ENCODE measurements around the gene ZP1.
"Not testable (repeated sequence)": the region's sequence is repeated elsewhere in the genome, so short reads cannot be mapped to it uniquely, and the experiment has no call there.

ZP1 gene

GRCh38 chr11:60878245-60879101 is 11.1 kb downstream of the ZP1 start:
- DNase-seq = no peak

- DNase-seq = no peak
These were observed 11.8 kb downstream of the ZP1 start for GRCh38 chr11:60879104-60879503.

- no peak for DNase-seq
These were observed 12.7 kb downstream of the ZP1 start for GRCh38 chr11:60879971-60880588.

DNA sequence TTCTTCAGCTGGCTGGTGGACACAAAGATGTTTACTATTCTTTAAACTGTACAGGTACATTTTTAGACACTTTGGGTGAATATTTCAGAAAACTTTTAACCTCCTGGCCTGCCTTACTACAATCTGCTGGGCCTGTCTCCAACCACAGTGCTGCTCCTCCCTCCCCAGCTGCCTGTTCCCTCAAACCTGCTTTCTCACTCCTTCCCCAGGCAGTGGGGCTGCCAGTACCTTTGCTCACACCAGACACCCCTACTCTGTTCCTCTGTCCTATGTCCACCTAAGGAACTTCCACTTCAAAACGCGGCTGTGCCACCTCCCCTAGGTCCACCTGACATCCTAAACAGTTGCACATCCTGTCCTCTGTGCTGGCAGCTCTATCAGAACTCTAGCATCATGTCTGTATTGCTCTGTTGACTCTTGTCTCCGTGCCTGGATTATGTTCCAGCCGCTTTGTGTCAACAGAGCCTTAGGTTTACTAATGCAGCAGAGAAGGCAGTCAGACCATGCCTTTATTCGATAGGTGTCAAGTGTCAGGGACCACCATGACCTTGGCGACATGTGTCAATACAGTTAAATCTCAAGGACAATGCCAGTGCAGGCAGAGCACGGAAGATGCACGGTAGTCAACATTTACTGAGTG is 13.4 kb downstream of the ZP1 start:
- no peak for DNase-seq

- DNase-seq = peak; percentile 38
These were observed 20.2 kb downstream of the ZP1 start for GRCh38 chr11:60887556-60887955.

GRCh38 chr11:60889869-60890311 is 22.5 kb downstream of the ZP1 start:
- DNase-seq = no peak

GRCh38 chr11:60890696-60891095 is 23.4 kb downstream of the ZP1 start:
- DNase-seq = no peak

GRCh38 chr11:60891103-60891741 is 23.9 kb downstream of the ZP1 start:
- no peak for DNase-seq

GRCh38 chr11:60895687-60896086 is 28.3 kb downstream of the ZP1 start:
- no peak for DNase-seq

DNA sequence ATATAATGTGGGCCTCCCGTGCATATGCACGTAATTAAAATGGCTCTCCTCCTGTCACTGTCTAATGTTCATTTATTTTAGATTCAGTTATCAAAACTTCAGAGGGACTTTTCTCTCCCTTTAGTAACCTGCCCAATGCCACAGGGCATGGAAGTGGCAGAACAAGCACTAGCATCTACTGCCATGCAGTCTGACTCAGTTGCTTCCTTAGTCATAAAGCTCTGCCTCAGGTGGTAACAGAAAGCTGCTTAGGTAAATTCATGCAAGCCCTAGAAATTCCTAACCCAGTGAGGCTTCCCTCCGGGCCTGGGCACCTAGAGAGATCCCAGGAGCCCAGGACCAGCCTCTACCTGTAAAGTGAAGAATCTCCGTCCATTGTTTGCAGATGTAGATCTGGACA is 30.2 kb downstream of the ZP1 start:
- no peak for DNase-seq

DNA sequence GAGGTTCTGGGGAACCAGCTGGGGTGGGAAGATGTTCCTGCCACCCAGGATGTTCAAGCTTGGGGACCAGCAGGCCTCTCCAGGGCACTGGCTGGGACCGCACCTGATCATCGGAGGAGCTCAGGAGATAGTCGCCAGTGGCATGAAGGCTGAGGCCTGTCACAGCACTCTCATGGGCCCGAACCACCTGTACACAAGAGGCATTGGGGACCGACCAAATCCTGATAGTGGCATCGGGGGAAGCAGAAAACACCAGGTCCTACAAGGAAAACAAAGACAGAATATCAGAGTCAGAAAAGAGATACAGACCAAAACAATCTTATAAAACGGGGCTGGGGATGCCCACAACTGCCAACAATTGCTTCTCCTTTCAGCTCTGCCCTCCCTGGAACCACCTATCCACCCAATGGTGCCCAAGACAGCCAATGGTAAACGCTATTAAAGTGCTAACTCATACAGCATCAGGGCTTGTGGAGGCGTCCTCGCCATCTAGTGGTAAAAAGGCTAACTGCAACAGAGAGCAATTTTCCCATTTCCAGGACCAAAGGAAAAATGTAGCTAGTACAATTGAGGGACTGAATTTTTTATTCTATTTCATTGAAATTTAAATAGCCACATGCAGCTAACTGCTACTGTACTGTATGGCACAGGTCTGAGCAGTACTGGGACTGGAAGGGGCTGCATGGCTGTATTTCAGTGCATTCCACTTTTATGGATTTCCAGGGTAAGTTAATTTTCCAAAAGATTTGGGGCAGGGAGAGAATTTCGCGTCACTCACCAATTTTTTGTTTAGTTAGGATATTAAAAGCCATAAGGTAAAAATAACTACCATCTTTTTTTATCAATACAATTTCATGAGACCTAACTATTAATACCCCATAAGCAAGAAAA is 31.9 kb downstream of the ZP1 start:
- peak; percentile 24 for DNase-seq

GRCh38 chr11:60899977-60900376 is 32.6 kb downstream of the ZP1 start:
- DNase-seq = no peak

- DNase-seq = no peak
These were observed 33.5 kb downstream of the ZP1 start for GRCh38 chr11:60900673-60901404.

- no peak for DNase-seq
These were observed 35.3 kb downstream of the ZP1 start for GRCh38 chr11:60902625-60903024.

DNA sequence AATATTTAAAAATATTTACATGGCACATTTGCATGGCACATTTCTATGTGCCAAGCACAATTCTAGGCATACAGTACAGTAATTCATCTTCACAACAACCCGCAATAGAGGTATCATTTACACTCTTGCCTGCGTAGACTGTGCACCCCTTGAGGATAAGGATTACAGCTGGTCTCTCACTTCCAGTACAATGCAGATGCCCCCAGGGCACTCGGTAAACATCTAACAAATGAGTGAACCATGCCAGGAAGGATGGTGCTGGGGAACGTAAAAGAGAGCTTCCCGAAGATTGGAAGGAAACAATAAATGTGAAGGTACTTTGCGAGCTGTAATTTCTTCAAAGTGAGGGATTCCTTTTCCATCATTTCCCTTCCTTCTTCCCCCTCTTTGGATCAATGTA is 37.7 kb downstream of the ZP1 start:
- no peak for DNase-seq

DNA sequence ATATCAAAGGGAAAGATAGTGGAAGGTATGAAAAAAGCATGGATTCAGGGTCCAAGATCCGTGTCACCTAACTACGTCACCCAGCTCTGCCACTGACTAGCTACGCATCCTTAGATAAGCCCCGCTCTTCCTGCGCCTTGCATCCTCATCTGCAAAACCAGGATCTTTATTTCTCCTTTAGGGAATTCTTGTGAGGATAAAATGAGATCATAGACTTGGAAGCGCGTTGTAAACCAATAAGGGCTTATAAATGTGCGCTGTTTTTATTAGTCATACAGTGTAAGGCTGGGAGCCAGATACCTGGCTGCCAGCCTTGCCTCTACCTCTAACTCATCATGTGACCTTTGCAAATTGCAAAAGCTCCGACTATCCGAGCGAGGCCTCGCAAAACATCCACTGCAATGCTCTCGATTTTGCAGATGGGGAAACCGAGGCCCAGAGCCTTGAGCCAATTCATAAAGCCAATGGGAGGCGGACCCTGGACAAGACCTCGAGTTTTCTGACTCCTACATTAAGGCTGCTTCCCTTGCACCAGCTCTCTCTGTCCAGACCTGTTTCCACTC is 38.3 kb downstream of the ZP1 start:
- peak; percentile 51 for DNase-seq

DNA sequence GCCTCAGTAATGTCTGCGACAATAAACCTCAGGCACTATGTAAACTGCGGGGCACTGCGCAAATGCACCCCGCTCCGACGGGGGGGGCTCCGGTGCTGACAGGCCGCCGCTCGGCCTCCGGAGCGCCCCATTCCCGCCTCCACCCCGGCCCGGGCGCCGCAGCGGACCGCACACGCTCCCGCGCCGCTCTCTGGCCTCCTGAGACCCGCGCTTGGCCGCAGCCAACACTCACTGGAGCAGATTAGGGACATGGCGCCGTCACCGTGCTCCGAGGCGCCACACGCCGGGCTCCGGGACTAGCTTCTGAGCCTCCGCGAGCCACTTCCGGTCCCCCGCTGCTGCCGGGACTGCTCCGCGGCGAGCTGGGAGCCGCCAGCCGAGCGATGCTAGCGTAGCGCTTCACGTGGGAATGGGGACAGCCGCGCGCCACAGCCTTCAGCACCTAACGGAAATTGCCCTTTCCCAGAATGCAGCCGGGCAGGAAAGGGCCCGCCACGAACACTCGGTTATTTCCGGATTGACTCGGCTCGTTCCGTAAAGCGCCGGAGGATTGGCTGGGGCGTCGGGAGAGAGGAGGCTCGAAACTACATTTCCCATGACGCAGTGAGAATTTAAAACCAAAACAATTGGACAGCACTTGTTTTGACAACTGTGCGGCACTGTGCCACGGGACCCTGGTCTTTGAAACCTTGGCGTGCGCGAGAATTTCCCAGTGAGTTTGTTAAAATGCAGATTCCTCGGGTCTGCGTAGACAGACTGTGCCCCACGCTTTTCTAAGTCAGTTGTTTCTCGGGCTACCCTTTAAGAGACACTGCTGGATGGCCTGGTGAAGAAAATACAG is 39.0 kb downstream of the ZP1 start, which contains the start of gene PRPF19:
Gene PRPF19 (minus strand): TSS at position 454 of the 841 bp plus-strand sequence. CDS start 203 bp downstream, at position 251.
- peak; percentile 97 for DNase-seq

- DNase-seq = no peak
These were observed 41.5 kb downstream of the ZP1 start for GRCh38 chr11:60908803-60909202.

DNA sequence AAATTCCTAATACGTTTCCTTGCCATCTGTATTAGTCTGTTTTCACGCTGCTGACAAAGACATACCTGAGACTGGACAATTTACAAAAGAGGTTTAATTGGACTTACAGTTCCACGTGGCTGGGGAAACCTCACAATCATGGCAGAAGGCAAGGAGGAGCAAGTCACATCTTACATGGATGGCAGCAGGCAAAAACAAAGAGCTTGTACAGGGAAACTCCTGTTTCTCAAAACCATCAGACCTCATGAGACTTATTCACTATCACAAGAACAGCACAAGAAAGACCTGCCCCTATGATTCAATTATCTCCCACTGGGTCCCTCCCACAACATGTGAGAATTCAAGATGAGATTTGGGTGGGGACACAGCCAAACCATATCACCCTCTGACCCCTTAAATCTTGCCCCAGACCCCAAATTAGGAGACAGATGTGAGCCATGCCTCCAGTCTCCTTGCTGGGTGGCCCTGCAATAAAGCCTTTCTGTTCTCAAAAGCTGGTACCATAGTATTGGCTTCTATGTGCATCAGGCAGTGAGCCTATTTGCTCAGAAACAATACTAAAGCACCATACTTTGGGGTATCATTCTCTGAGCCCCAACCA is 42.4 kb downstream of the ZP1 start:
- not testable (repeated sequence) for DNase-seq

- DNase-seq = no peak
These were observed 42.9 kb downstream of the ZP1 start for GRCh38 chr11:60910281-60910687.

Data from CD4-positive, alpha-beta T cell treated with Interleukin-17A for 4 hours (primary cell).